GM19238 (cell line): ENCODE measurements around the gene NINL.
"Not testable (repeated sequence)": the region's sequence is repeated elsewhere in the genome, so short reads cannot be mapped to it uniquely, and the experiment has no call there.

Source experiments
- DNase-seq: peaks from one replicate; pipeline ENCODE4 v3.0.0; 2011; ENCODE audit warnings: low spot score; ENCODE audit not compliant: insufficient read length

NINL gene

GRCh38 chr20:25592135-25592852, 7.0 kb upstream of the NINL start:
- no peak for DNase-seq

- not testable (repeated sequence) for DNase-seq
Measured at GRCh38 chr20:25590778-25591177, 5.4 kb upstream of the NINL start.

- DNase-seq = no peak
Measured at GRCh38 chr20:25588491-25588890, 3.2 kb upstream of the NINL start.

GRCh38 chr20:25587536-25587935, 2.2 kb upstream of the NINL start:
- DNase-seq = no peak

- no peak for DNase-seq
Measured at GRCh38 chr20:25586877-25587276, 1.5 kb upstream of the NINL start.

- not testable (repeated sequence) for DNase-seq
Measured at GRCh38 chr20:25583607-25584006, 1.7 kb downstream of the NINL start.

- DNase-seq = no peak
Measured at GRCh38 chr20:25580711-25581110, 4.6 kb downstream of the NINL start.

- DNase-seq = no peak
Measured at GRCh38 chr20:25579081-25579770, 6.1 kb downstream of the NINL start.

- no peak for DNase-seq
Measured at GRCh38 chr20:25576783-25577530, 8.4 kb downstream of the NINL start.

GRCh38 chr20:25574411-25574810, 10.9 kb downstream of the NINL start:
- DNase-seq = no peak

- DNase-seq = no peak
Measured at GRCh38 chr20:25573288-25574251, 11.8 kb downstream of the NINL start.

GRCh38 chr20:25571817-25572216, 13.5 kb downstream of the NINL start:
- no peak for DNase-seq

- no peak for DNase-seq
Measured at GRCh38 chr20:25571240-25571639, 14.1 kb downstream of the NINL start.

- no peak for DNase-seq
Measured at GRCh38 chr20:25570148-25570530, 15.2 kb downstream of the NINL start.

GRCh38 chr20:25567286-25567685, 18.0 kb downstream of the NINL start:
- DNase-seq = no peak

- no peak for DNase-seq
Measured at GRCh38 chr20:25566821-25567220, 18.5 kb downstream of the NINL start.

- no peak for DNase-seq
Measured at GRCh38 chr20:25565578-25566157, 19.7 kb downstream of the NINL start.

GRCh38 chr20:25563876-25564275, 21.5 kb downstream of the NINL start:
- no peak for DNase-seq

GRCh38 chr20:25563362-25563761, 22.0 kb downstream of the NINL start:
- DNase-seq = no peak

- not testable (repeated sequence) for DNase-seq
Measured at GRCh38 chr20:25561771-25562170, 23.6 kb downstream of the NINL start.

GRCh38 chr20:25553819-25554296, 31.5 kb downstream of the NINL start:
- no peak for DNase-seq
